HepG2 (cell line): ENCODE data around the gene INSIG2. TPM values are rescaled to one million over a fixed set of nuclear protein-coding genes. Genes with fewer than 3 reads are reported as not detected.

Experiments used
- ATAC-seq: fragments of 200-7000 bp; cut with Tn5 transposase; 3 replicates; pipeline ENCODE4 v1.9.1; 2020; ENCODE audit warnings: mild to moderate bottlenecking, moderate library complexity
- BruUV-seq: library from RNA; stranded (reverse); fragments of 400-500 nt; replicated peaks from 2 replicates; lab custom pipeline; 2021; lab: Mats Ljungman, UMichigan
- CTCF ChIA-PET: fragments of 300-600 bp; formaldehyde crosslinking; extraction: SDS; loops from one replicate; lab custom pipeline; 2021; ENCODE audit warnings: low total read pairs, inconsistent platforms, low intra/inter-chr PET ratio; lab: Yijun Ruan, JAX
- POLR2A ChIA-PET: fragments of 350-600 bp; sonication (Branson Sonifier 250); formaldehyde crosslinking; loops from one replicate; lab custom pipeline; 2020; ENCODE audit warnings: antibody characterized with exemption, inconsistent platforms; lab: Yijun Ruan, JAX
- DNase-seq: peaks from one replicate; pipeline ENCODE4 v3.0.0-alpha.2; 2015; ENCODE audit warnings: low spot score
- FAIRE-seq: peaks from 3 replicates; lab custom pipeline; 2011; peaks lifted over from hg19 to GRCh38; lab: Jason Lieb, UNC
- H2AFZ ChIP-seq: one replicate; pipeline ENCODE4 v1.6.1; 2011; ENCODE audit warnings: low read length, inconsistent platforms
- H3K27ac ChIP-seq: fragments of 300-600 bp; 3 replicates; pipeline ENCODE4 v1.8.0; 2011; ENCODE audit warnings: mixed run types, mild to moderate bottlenecking, mixed read lengths, low read length, inconsistent platforms; ENCODE audit not compliant: insufficient read depth; ENCODE audit errors: extremely low read length
- H3K27me3 ChIP-seq, 2 experiments: fragments of 200-600 bp in 1 of 2; 2 replicates in 1 of 2; 3 replicates in 1 of 2; pipeline versions ENCODE4 v1.6.0 to v1.8.0; 2011; ENCODE audit warnings: low read length in 2 of 2, mild to moderate bottlenecking in 2 of 2, moderate library complexity in 2 of 2, inconsistent platforms in 1 of 2; ENCODE audit not compliant: insufficient read depth in 2 of 2, control insufficient read depth in 1 of 2
- H3K36me3 ChIP-seq, 2 experiments: fragments of 200-600 bp in 1 of 2; replicated peaks in 1 of 2; 2 replicates in 1 of 2; 3 replicates in 1 of 2; pipeline versions ENCODE4 v1.5.1 to v1.8.0; 2011; ENCODE audit warnings: low read length in 2 of 2, inconsistent platforms in 1 of 2; ENCODE audit not compliant: insufficient read depth in 2 of 2, control insufficient read depth in 1 of 2
- H3K4me1 ChIP-seq: 2 replicates; pipeline ENCODE4 v1.5.1; 2012; ENCODE audit warnings: low read length, inconsistent platforms; ENCODE audit not compliant: insufficient read depth
- H3K4me2 ChIP-seq: 2 replicates; pipeline ENCODE4 v1.6.0; 2011; ENCODE audit warnings: low read depth, low read length, inconsistent platforms
- H3K4me3 ChIP-seq, 3 experiments: fragments of 200-600 bp in 1 of 3; sonication (generic), shearing (Covaris generic) in 1 of 3; replicated peaks in 1 of 3; 2 replicates each; pipeline ENCODE4 v1.5.1; 2011 to 2016; ENCODE audit warnings: low read length in 3 of 3, inconsistent platforms in 2 of 3, low read depth in 2 of 3, mild to moderate bottlenecking in 2 of 3, control low read depth in 1 of 3, mixed read lengths in 1 of 3; ENCODE audit not compliant: insufficient read depth in 1 of 3
- H3K79me2 ChIP-seq: one replicate; pipeline ENCODE4 v1.6.1; 2011; ENCODE audit warnings: low read length, inconsistent platforms; ENCODE audit not compliant: insufficient read depth
- H3K9ac ChIP-seq: 2 replicates; pipeline ENCODE4 v1.6.0; 2011; ENCODE audit warnings: mild to moderate bottlenecking, low read depth, low read length, inconsistent platforms; ENCODE audit not compliant: insufficient read depth
- H3K9me3 ChIP-seq: 2 replicates; pipeline ENCODE4 v1.5.1; 2012; ENCODE audit warnings: mild to moderate bottlenecking, low read length
- H4K20me1 ChIP-seq: 2 replicates; pipeline ENCODE4 v1.6.0; 2011; ENCODE audit warnings: inconsistent platforms, mild to moderate bottlenecking, low read length, moderate library complexity; ENCODE audit not compliant: insufficient read depth
- BORCS8-MEF2B ChIP-seq: sonication (generic); formaldehyde crosslinking; IDR thresholded peaks from 2 replicates; pipeline ENCODE4 v1.8.0; 2022; ENCODE audit warnings: mild to moderate bottlenecking, missing genetic modification reagents
- CTCF ChIP-seq: sonication (generic); formaldehyde crosslinking; IDR thresholded peaks from 2 replicates; pipeline ENCODE4 v1.5.0; 2020; ENCODE audit warnings: mild to moderate bottlenecking, missing genetic modification reagents, moderate library complexity
- FOXA1 ChIP-seq, 2 experiments: fragments of 450-650 bp in 1 of 2; sonication (generic) in 1 of 2; formaldehyde crosslinking in 1 of 2; IDR thresholded peaks; 2 replicates each; pipeline versions ENCODE4 v1.4.0 to v1.6.1; 2016 to 2020; ENCODE audit warnings: missing genetic modification reagents in 1 of 2
- GATAD2A ChIP-seq: IDR thresholded peaks from 2 replicates; pipeline ENCODE4 v1.6.1; 2016
- HMGXB4 ChIP-seq, 2 experiments: sonication (generic) in 1 of 2; formaldehyde crosslinking in 1 of 2; IDR thresholded peaks; 2 replicates each; pipeline versions ENCODE4 v1.4.0 to v1.6.1; 2018 to 2020; ENCODE audit warnings: missing genetic modification reagents in 2 of 2, borderline replicate concordance in 1 of 2, low read depth in 1 of 2, mild to moderate bottlenecking in 1 of 2, missing biosample characterization in 1 of 2
- MXD4 ChIP-seq: IDR thresholded peaks from 2 replicates; pipeline ENCODE4 v1.6.1; 2016; ENCODE audit warnings: mild to moderate bottlenecking, missing biosample characterization, missing genetic modification reagents
- POLR2AphosphoS2 ChIP-seq: IDR thresholded peaks from 2 replicates; pipeline ENCODE4 v1.6.1; 2011; ENCODE audit warnings: low read depth, low read length, improper control_type of control experiment
- PPARG ChIP-seq: conservative IDR thresholded peaks from 2 replicates; pipeline ENCODE4 v1.6.1; 2016; ENCODE audit warnings: missing biosample characterization, missing genetic modification reagents
- RAD21 ChIP-seq: fragments of 450-650 bp; formaldehyde crosslinking; IDR thresholded peaks from 2 replicates; pipeline ENCODE4 v1.5.0; 2020; ENCODE audit warnings: mild to moderate bottlenecking
- SAP130 ChIP-seq: IDR thresholded peaks from 2 replicates; pipeline ENCODE4 v1.6.1; 2016; ENCODE audit warnings: low read depth
- SETDB1 ChIP-seq: sonication (generic); formaldehyde crosslinking; IDR thresholded peaks from 2 replicates; pipeline ENCODE4 v1.5.1; 2020; ENCODE audit warnings: missing genetic modification reagents, mild to moderate bottlenecking, borderline replicate concordance
- SMC3 ChIP-seq: IDR thresholded peaks from 2 replicates; pipeline ENCODE4 v1.6.1; 2011; ENCODE audit warnings: low read length, improper control_type of control experiment
- SOX5 ChIP-seq: IDR thresholded peaks from 2 replicates; pipeline ENCODE4 v1.6.1; 2016; ENCODE audit warnings: borderline replicate concordance
- STAG1 ChIP-seq: sonication (generic); formaldehyde crosslinking; IDR thresholded peaks from 2 replicates; pipeline ENCODE4 v1.4.0; 2020; ENCODE audit warnings: missing genetic modification reagents
- TARDBP ChIP-seq: sonication (generic); formaldehyde crosslinking; IDR thresholded peaks from 2 replicates; pipeline ENCODE4 v1.8.0; 2022; ENCODE audit warnings: mild to moderate bottlenecking, missing genetic modification reagents
- ZNF614 ChIP-seq: IDR thresholded peaks from 2 replicates; pipeline ENCODE4 v1.6.1; 2018; ENCODE audit warnings: missing biosample characterization, missing genetic modification reagents, inconsistent platforms, borderline replicate concordance
- ZSCAN25 ChIP-seq: sonication (generic); formaldehyde crosslinking; IDR thresholded peaks from 2 replicates; pipeline ENCODE4 v1.8.0; 2022; ENCODE audit warnings: mild to moderate bottlenecking, missing genetic modification reagents
- ZSCAN9 ChIP-seq: IDR thresholded peaks from 2 replicates; pipeline ENCODE4 v1.6.1; 2016; ENCODE audit warnings: borderline replicate concordance
- WGBS: methylation state at CpG from one replicate; pipeline ENCODE4 v1.1.6; 2017; ENCODE audit warnings: low lambda C conversion rate; 5-methylcytosine and 5-hydroxymethylcytosine counted together
- in situ Hi-C: cut with HindIII; loops from 2 replicates; pipeline ENCODE4 v1.10.0; 2017; ENCODE audit warnings: low pct_unique_long_range_greater_than_20kb; ENCODE audit not compliant: extremely low pct_ligation_motif_present
- intact Hi-C: fragments of 100-400 bp; cut with micrococcal nuclease; formaldehyde crosslinking; loops from one replicate; pipeline ENCODE4 v1.10.0; 2022; ENCODE audit not compliant: unreplicated experiment
- polyA plus RNA-seq, 8 experiments: library from polyadenylated mRNA; depleted of rRNA in 3 of 8; stranded (reverse) in 7 of 8; unstranded in 1 of 8; fragments of >200 nt; fragmentation: Illumina TruSeq in 4 of 8; extraction: Trizol in 4 of 8; gene quantifications; 2 replicates each; pipeline versions ENCODE4 v1.2.1 to v1.2.3, GENCODE V29; 2011 to 2016; ENCODE audit warnings: low read depth in 4 of 8, missing spikeins in 1 of 8, mixed read lengths in 1 of 8; ENCODE audit not compliant: insufficient read depth in 1 of 8
- total RNA-seq, 5 experiments: library from RNA; depleted of rRNA; stranded (reverse); fragments of >200 nt; fragmentation: Illumina TruSeq; extraction: Trizol; gene quantifications; 2 replicates each; pipeline ENCODE4 v1.2.3, GENCODE V29; 2016; ENCODE audit warnings: low read depth in 1 of 5

INSIG2 gene
- total and polyA plus RNA-seq, 2 of the 13 experiments (the other 11 are each of a cell fraction or from before 2014, with no cell fraction given), result 73.5 to 481 TPM

GRCh38 chr2:118046634-118047210 is 41.5 kb upstream of the INSIG2 start:
- Histone ChIP-seq H3K9ac (no peak overlapping the region), H3K9me3 (no peaks in the 10 kb centered on the region), H3K79me2 (no peaks in the 10 kb centered on the region), H3K4me2 (peak overlapping the region; percentile 66), H3K4me3 (peak overlapping the region in 2 of 3 experiments; percentile 19 to 41; a peak in 3 of 6 replicates), H3K36me3 (no peaks in the 10 kb centered on the region), H3K4me1 (peaks cover 18% of the 10 kb centered on the region; the same call in 1 of the 2 replicates), H4K20me1 (no peaks in the 10 kb centered on the region), H3K27ac (no peak overlapping the region), H2AFZ (peak overlapping the region; percentile 70), H3K27me3 (no peaks in the 10 kb centered on the region; a peak in 1 of 5 replicates)
- 2% methylated on average over 4 of the region's 4 CpGs for WGBS
- 0 out of 2 replicates have a peak, but pooled peaks have one; percentile 29 for TF ChIP-seq ZSCAN9
- 0 out of 2 replicates have a peak, but pooled peaks have one; percentile 20 for TF ChIP-seq GATAD2A (CRISPR knock-in tag)
- TF ChIP-seq BORCS8-MEF2B (CRISPR knock-in tag), result no peak
- TF ChIP-seq HMGXB4 (CRISPR knock-in tag; IDR thresholded peaks at IDR 0.05; ENCODE audit: borderline replicate concordance in 1 of 2, low read depth in 1 of 2), result 0 out of 4 replicates have a peak, but pooled peaks of 1 of the 2 experiments have one; percentile 32
- no peak for TF ChIP-seq POLR2AphosphoS2
- 0 out of 2 replicates have a peak, but pooled peaks have one; percentile 15 for TF ChIP-seq PPARG (CRISPR knock-in tag)
- TF ChIP-seq MXD4 (CRISPR knock-in tag), result 0 out of 2 replicates have a peak, but pooled peaks have one; percentile 45
- TF ChIP-seq CTCF (CRISPR knock-in tag), result peak; percentile 82
- 0 out of 2 replicates have a peak, but pooled peaks have one; percentile 19 for TF ChIP-seq SAP130
- peak; percentile 65; the same call in 1 of the 2 replicates for TF ChIP-seq SMC3
- no peak for TF ChIP-seq FOXA1 (IDR thresholded peaks at IDR 0.05)
- peak; percentile 58; the same call in 1 of the 2 replicates for TF ChIP-seq FOXA1 (CRISPR knock-in tag; IDR thresholded peaks at IDR 0.05)
- TF ChIP-seq SOX5 (CRISPR knock-in tag), result 0 out of 2 replicates have a peak, but pooled peaks have one; percentile 22
- TF ChIP-seq ZNF614 (CRISPR knock-in tag), result 0 out of 2 replicates have a peak, but pooled peaks have one; percentile 11
- TF ChIP-seq RAD21, result peak; percentile 70
- no peak for TF ChIP-seq SETDB1
- TF ChIP-seq STAG1, result peak; percentile 87
- TF ChIP-seq TARDBP (CRISPR knock-in tag), result 0 out of 2 replicates have a peak, but pooled peaks have one; percentile 17
- TF ChIP-seq ZSCAN25 (CRISPR knock-in tag), result no peak
- ATAC-seq (peak; percentile 50; the same call in 1 of the 3 replicates), DNase-seq (peak; percentile 42), FAIRE-seq (peak; percentile 80)
- ChIA-PET POLR2A (interaction anchor here (1.3 to 2.2 kb wide), 3 partner anchors 33 to 42 kb away, joined by 5 to 11 read pairs (median 10); partner anchors contain the start of genes CCDC93 and INSIG2), CTCF (interaction anchor here (0.8 to 2.0 kb wide), 3 partner anchors 15 to 175 kb away, joined by 4 to 16 read pairs (median 9); no protein-coding TSS in a partner anchor)
- intact Hi-C loops (loop anchor here (1.0 to 5.0 kb wide), 7 partner anchors 15 to 816 kb away; partner anchors contain the start of gene INSIG2), in situ Hi-C loops (loop anchor here (10.0 kb wide), 1 partner anchor 808 kb away; no protein-coding TSS in a partner anchor)
- BruUV-seq, result no TSS peak
